ENCODE data around the gene SF3A2. TPM values are rescaled to one million over a fixed set of nuclear protein-coding genes. Genes with fewer than 3 reads are reported as not detected.

The SF3A2 gene
- total and polyA plus RNA-seq, 4 donors = 2.2 to 32.0 (median 13.2) TPM

DNA sequence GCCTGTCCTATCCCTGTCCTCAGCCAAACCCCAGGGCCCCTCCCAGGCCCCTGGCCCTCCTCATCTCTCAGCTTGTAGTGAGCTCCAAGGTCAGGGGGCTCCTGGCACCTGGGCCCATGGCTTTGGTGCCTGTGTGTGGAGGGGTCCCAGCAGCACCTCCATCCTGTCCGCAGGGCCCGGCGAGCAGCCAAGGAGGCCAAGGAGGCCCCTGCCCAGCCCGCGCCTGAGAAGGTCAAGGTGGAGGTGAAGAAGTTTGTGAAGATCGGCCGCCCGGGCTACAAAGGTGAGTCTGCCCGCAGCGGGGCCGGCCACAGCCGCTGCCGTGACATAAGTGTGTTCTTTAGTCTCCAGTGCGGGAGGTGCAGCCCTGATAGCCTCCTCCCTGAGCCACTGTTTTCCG lies 8.6 kb downstream of the SF3A2 start:
- Histone ChIP-seq H3K9me3 (ENCODE audit: control insufficient read depth in 4 of 4, low read length in 3 of 4) (no peaks in the 10 kb centered on the region), H3K36me3 (ENCODE audit: control insufficient read depth in 4 of 4, insufficient read depth in 3 of 4, low read depth in 1 of 4, low read length in 3 of 4) (peaks cover 10 to 39% (median 32%) of the 10 kb centered on the region in 4 donors), H3K4me1 (ENCODE audit: control insufficient read depth in 4 of 4, insufficient read depth in 4 of 4, low read length in 3 of 4) (peaks cover 15 to 39% (median 25%) of the 10 kb centered on the region in 4 donors), H3K4me3 (ENCODE audit: low read depth in 1 of 3, low read length in 3 of 3) (no peak overlapping the region), H3K27me3 (ENCODE audit: control insufficient read depth in 4 of 4, insufficient read depth in 4 of 4, low read length in 3 of 4) (peaks cover 0 to 6% (median 0%) of the 10 kb centered on the region in 4 donors), H3K27ac (ENCODE audit: low read depth in 1 of 2, low read length in 2 of 2) (no peak overlapping the region), H3K9ac (ENCODE audit: low read depth in 1 of 2, low read length in 2 of 2) (no peak overlapping the region)
- WGBS = 96% methylated on average over 15 of the region's 15 CpGs
- no peak for DNase-seq (ENCODE audit: low spot score)
- TF ChIP-seq, protein P1, sequence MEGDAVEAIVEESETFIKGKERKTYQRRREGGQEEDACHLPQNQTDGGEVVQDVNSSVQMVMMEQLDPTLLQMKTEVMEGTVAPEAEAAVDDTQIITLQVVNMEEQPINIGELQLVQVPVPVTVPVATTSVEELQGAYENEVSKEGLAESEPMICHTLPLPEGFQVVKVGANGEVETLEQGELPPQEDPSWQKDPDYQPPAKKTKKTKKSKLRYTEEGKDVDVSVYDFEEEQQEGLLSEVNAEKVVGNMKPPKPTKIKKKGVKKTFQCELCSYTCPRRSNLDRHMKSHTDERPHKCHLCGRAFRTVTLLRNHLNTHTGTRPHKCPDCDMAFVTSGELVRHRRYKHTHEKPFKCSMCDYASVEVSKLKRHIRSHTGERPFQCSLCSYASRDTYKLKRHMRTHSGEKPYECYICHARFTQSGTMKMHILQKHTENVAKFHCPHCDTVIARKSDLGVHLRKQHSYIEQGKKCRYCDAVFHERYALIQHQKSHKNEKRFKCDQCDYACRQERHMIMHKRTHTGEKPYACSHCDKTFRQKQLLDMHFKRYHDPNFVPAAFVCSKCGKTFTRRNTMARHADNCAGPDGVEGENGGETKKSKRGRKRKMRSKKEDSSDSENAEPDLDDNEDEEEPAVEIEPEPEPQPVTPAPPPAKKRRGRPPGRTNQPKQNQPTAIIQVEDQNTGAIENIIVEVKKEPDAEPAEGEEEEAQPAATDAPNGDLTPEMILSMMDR (IDR thresholded peaks at IDR 0.05; ENCODE audit: low read depth, low read length, missing input control) = no peak
- TF ChIP-seq JUND (IDR thresholded peaks at IDR 0.05) (no peak), TAF1 (conservative IDR thresholded peaks at IDR 0.05) (no peak), EGR1 (IDR thresholded peaks at IDR 0.05; ENCODE audit: low read depth in 2 of 2) (no peak), RXRA (IDR thresholded peaks at IDR 0.05) (no peak), GABPA (IDR thresholded peaks at IDR 0.05 in 1 of 2, conservative IDR thresholded peaks at IDR 0.05 in 1 of 2) (no peak), YY1 (IDR thresholded peaks at IDR 0.05) (no peak), HNF4G (IDR thresholded peaks at IDR 0.05) (no peak), RAD21 (IDR thresholded peaks at IDR 0.05) (no peak), FOXA2 (IDR thresholded peaks at IDR 0.05) (no peak), FOXA1 (IDR thresholded peaks at IDR 0.05) (no peak), HNF4A (conservative IDR thresholded peaks at IDR 0.05) (no peak), SP1 (IDR thresholded peaks at IDR 0.05) (no peak), NR2F2 (IDR thresholded peaks at IDR 0.05) (no peak)
- TF ChIP-seq, protein P2, sequence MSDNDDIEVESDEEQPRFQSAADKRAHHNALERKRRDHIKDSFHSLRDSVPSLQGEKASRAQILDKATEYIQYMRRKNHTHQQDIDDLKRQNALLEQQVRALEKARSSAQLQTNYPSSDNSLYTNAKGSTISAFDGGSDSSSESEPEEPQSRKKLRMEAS (IDR thresholded peaks at IDR 0.05) = no peak
- TF ChIP-seq, protein P3, sequence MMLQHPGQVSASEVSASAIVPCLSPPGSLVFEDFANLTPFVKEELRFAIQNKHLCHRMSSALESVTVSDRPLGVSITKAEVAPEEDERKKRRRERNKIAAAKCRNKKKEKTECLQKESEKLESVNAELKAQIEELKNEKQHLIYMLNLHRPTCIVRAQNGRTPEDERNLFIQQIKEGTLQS (IDR thresholded peaks at IDR 0.05) = no peak
- TF ChIP-seq, protein P4, sequence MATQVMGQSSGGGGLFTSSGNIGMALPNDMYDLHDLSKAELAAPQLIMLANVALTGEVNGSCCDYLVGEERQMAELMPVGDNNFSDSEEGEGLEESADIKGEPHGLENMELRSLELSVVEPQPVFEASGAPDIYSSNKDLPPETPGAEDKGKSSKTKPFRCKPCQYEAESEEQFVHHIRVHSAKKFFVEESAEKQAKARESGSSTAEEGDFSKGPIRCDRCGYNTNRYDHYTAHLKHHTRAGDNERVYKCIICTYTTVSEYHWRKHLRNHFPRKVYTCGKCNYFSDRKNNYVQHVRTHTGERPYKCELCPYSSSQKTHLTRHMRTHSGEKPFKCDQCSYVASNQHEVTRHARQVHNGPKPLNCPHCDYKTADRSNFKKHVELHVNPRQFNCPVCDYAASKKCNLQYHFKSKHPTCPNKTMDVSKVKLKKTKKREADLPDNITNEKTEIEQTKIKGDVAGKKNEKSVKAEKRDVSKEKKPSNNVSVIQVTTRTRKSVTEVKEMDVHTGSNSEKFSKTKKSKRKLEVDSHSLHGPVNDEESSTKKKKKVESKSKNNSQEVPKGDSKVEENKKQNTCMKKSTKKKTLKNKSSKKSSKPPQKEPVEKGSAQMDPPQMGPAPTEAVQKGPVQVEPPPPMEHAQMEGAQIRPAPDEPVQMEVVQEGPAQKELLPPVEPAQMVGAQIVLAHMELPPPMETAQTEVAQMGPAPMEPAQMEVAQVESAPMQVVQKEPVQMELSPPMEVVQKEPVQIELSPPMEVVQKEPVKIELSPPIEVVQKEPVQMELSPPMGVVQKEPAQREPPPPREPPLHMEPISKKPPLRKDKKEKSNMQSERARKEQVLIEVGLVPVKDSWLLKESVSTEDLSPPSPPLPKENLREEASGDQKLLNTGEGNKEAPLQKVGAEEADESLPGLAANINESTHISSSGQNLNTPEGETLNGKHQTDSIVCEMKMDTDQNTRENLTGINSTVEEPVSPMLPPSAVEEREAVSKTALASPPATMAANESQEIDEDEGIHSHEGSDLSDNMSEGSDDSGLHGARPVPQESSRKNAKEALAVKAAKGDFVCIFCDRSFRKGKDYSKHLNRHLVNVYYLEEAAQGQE (IDR thresholded peaks at IDR 0.05) = no peak
- TF ChIP-seq, protein P5, sequence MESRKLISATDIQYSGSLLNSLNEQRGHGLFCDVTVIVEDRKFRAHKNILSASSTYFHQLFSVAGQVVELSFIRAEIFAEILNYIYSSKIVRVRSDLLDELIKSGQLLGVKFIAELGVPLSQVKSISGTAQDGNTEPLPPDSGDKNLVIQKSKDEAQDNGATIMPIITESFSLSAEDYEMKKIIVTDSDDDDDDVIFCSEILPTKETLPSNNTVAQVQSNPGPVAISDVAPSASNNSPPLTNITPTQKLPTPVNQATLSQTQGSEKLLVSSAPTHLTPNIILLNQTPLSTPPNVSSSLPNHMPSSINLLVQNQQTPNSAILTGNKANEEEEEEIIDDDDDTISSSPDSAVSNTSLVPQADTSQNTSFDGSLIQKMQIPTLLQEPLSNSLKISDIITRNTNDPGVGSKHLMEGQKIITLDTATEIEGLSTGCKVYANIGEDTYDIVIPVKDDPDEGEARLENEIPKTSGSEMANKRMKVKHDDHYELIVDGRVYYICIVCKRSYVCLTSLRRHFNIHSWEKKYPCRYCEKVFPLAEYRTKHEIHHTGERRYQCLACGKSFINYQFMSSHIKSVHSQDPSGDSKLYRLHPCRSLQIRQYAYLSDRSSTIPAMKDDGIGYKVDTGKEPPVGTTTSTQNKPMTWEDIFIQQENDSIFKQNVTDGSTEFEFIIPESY (IDR thresholded peaks at IDR 0.05) = no peak
